HCT116 (cell line): ENCODE results near the gene FAM227A.

Experiments
- EZH2 ChIP-seq: fragments of 200-600 bp; sonication (generic); IDR thresholded peaks from 2 replicates; pipeline ENCODE4 v1.6.1; 2017; ENCODE audit warnings: antibody characterized with exemption, mixed run types
- POLR2A ChIP-seq: IDR thresholded peaks from 2 replicates; pipeline ENCODE4 v1.7.0; 2011; ENCODE audit warnings: borderline replicate concordance; ENCODE audit not compliant: insufficient read depth, insufficient read length; ENCODE audit errors: extremely low read depth
- SRF ChIP-seq: IDR thresholded peaks from 2 replicates; pipeline ENCODE4 v1.6.1; 2012; ENCODE audit warnings: low read depth
- YY1 ChIP-seq: IDR thresholded peaks from 2 replicates; pipeline ENCODE4 v1.6.1; 2011; ENCODE audit warnings: low read length, low read depth, moderate library complexity, mild to moderate bottlenecking; ENCODE audit not compliant: insufficient replicate concordance; ENCODE audit errors: extremely low read depth
- TF ChIP-seq, protein P1 (sequence below): IDR thresholded peaks from 2 replicates; pipeline ENCODE4 v1.6.1; 2012; ENCODE audit warnings: low read depth
- TF ChIP-seq, protein P2 (sequence below), 3 experiments: fragments of 200-600 bp in 1 of 3; sonication (generic) in 1 of 3; IDR thresholded peaks in 2 of 3; conservative IDR thresholded peaks in 1 of 3; 2 replicates each; pipeline ENCODE4 v1.5.1; 2012 to 2017; ENCODE audit warnings: low read depth in 2 of 3, low read length in 2 of 3, antibody characterized with exemption in 1 of 3, borderline replicate concordance in 1 of 3, control low read depth in 1 of 3, mild to moderate bottlenecking in 1 of 3, mixed read lengths in 1 of 3, mixed run types in 1 of 3, moderate library complexity in 1 of 3; ENCODE audit not compliant: insufficient read depth in 1 of 3
- TF ChIP-seq, protein P3 (sequence below): IDR thresholded peaks from 2 replicates; pipeline ENCODE4 v1.6.1; 2012

DNA sequence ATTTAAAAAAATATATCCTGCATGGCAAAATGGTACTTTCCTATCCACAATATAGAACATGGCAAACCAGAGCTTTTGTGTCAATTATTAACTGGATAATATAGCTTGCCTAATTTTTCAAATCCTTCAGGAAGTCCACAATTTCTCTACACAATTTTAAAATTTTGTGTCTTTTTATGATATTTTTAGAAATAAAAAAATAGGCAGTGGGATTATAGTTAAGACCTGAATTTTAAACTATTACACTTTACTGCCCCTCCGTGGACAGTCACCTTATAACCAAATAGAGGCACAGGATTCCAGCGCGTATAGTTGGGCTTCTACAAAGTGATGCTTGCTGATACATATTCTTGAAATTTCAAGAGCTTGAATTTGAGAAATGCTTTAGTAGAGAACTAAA lies 84.1 kb downstream of the FAM227A start:
- no peak for TF ChIP-seq SRF
- TF ChIP-seq, protein P1, sequence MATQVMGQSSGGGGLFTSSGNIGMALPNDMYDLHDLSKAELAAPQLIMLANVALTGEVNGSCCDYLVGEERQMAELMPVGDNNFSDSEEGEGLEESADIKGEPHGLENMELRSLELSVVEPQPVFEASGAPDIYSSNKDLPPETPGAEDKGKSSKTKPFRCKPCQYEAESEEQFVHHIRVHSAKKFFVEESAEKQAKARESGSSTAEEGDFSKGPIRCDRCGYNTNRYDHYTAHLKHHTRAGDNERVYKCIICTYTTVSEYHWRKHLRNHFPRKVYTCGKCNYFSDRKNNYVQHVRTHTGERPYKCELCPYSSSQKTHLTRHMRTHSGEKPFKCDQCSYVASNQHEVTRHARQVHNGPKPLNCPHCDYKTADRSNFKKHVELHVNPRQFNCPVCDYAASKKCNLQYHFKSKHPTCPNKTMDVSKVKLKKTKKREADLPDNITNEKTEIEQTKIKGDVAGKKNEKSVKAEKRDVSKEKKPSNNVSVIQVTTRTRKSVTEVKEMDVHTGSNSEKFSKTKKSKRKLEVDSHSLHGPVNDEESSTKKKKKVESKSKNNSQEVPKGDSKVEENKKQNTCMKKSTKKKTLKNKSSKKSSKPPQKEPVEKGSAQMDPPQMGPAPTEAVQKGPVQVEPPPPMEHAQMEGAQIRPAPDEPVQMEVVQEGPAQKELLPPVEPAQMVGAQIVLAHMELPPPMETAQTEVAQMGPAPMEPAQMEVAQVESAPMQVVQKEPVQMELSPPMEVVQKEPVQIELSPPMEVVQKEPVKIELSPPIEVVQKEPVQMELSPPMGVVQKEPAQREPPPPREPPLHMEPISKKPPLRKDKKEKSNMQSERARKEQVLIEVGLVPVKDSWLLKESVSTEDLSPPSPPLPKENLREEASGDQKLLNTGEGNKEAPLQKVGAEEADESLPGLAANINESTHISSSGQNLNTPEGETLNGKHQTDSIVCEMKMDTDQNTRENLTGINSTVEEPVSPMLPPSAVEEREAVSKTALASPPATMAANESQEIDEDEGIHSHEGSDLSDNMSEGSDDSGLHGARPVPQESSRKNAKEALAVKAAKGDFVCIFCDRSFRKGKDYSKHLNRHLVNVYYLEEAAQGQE, result no peak
- TF ChIP-seq EZH2, result no peak
- TF ChIP-seq, protein P2, sequence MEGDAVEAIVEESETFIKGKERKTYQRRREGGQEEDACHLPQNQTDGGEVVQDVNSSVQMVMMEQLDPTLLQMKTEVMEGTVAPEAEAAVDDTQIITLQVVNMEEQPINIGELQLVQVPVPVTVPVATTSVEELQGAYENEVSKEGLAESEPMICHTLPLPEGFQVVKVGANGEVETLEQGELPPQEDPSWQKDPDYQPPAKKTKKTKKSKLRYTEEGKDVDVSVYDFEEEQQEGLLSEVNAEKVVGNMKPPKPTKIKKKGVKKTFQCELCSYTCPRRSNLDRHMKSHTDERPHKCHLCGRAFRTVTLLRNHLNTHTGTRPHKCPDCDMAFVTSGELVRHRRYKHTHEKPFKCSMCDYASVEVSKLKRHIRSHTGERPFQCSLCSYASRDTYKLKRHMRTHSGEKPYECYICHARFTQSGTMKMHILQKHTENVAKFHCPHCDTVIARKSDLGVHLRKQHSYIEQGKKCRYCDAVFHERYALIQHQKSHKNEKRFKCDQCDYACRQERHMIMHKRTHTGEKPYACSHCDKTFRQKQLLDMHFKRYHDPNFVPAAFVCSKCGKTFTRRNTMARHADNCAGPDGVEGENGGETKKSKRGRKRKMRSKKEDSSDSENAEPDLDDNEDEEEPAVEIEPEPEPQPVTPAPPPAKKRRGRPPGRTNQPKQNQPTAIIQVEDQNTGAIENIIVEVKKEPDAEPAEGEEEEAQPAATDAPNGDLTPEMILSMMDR (IDR thresholded peaks at IDR 0.05 in 2 of 3, conservative IDR thresholded peaks at IDR 0.05 in 1 of 3; ENCODE audit: borderline replicate concordance in 1 of 3, insufficient read depth in 1 of 3, low read depth in 2 of 3, low read length in 2 of 3), result peak; percentile 43 to 71 (median 66); a peak in 5 of 6 replicates
- TF ChIP-seq, protein P3, sequence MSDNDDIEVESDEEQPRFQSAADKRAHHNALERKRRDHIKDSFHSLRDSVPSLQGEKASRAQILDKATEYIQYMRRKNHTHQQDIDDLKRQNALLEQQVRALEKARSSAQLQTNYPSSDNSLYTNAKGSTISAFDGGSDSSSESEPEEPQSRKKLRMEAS, result no peak
- no peak for TF ChIP-seq POLR2A
- no peak for TF ChIP-seq YY1
